Kidney epithelial cell (primary cell): Measurements from ENCODE around the gene CHRNA7. TPM values are rescaled to one million over a fixed set of nuclear protein-coding genes. Genes with fewer than 3 reads are reported as not detected.

Experiments used
- DNase-seq: peaks from one replicate; pipeline ENCODE4 v3.0.0-alpha.2; 2010; ENCODE audit warnings: low read depth
- H3K27me3 ChIP-seq: 2 replicates; pipeline ENCODE4 v1.6.0; 2011; ENCODE audit warnings: low read length; ENCODE audit not compliant: control insufficient read depth, insufficient read depth
- H3K36me3 ChIP-seq: 2 replicates; pipeline ENCODE4 v1.5.1; 2011; ENCODE audit warnings: low read length; ENCODE audit not compliant: control insufficient read depth, insufficient read depth
- H3K4me3 ChIP-seq: 2 replicates; pipeline ENCODE4 v1.5.1; 2011; ENCODE audit warnings: low read depth, mild to moderate bottlenecking, control low read depth, low read length
- total RNA-seq: library from RNA; depleted of rRNA; stranded (reverse); fragments of >200 nt; gene quantifications from 2 replicates; pipeline ENCODE4 v1.2.3, GENCODE V29; 2015
- TF ChIP-seq, protein P1 (sequence below): IDR thresholded peaks from 2 replicates; pipeline ENCODE4 v1.5.1; 2011; ENCODE audit warnings: mild to moderate bottlenecking, moderate library complexity, low read length, control low read depth, inconsistent platforms; ENCODE audit not compliant: insufficient read depth, poor library complexity, severe bottlenecking

The CHRNA7 gene
- total RNA-seq, 1 donor from 2014 or later, result 2.7 TPM

GRCh38 chr15:32107477-32108080, 77.3 kb downstream of the CHRNA7 start:
- no peak overlapping the region for H3K4me3 ChIP-seq
- DNase-seq, result no peak
- no peaks in the 10 kb centered on the region for H3K27me3 ChIP-seq
- TF ChIP-seq, protein P1, sequence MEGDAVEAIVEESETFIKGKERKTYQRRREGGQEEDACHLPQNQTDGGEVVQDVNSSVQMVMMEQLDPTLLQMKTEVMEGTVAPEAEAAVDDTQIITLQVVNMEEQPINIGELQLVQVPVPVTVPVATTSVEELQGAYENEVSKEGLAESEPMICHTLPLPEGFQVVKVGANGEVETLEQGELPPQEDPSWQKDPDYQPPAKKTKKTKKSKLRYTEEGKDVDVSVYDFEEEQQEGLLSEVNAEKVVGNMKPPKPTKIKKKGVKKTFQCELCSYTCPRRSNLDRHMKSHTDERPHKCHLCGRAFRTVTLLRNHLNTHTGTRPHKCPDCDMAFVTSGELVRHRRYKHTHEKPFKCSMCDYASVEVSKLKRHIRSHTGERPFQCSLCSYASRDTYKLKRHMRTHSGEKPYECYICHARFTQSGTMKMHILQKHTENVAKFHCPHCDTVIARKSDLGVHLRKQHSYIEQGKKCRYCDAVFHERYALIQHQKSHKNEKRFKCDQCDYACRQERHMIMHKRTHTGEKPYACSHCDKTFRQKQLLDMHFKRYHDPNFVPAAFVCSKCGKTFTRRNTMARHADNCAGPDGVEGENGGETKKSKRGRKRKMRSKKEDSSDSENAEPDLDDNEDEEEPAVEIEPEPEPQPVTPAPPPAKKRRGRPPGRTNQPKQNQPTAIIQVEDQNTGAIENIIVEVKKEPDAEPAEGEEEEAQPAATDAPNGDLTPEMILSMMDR, result no peak
- no peaks in the 10 kb centered on the region for H3K36me3 ChIP-seq

DNA sequence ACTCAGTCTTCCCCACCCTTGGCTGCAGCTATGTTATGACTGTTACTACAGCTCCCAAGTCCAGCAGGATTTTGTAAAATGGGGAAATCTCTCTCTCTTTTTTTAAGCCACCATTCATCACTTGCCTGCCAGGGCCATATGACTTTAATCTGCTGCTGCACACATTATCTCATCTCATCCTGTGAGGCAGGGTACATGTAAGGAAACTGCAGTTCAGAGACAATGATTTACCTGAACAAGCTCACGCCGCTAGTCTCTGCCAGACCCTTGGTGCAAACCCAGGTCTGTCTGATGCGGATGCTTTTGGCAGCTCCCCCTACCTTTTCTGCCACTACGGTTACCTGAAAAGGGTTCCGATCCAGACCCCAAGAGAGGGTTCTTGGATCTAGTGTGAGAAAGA, 78.3 kb downstream of the CHRNA7 start:
- Histone ChIP-seq H3K27me3 (no peaks in the 10 kb centered on the region), H3K4me3 (no peak overlapping the region), H3K36me3 (no peaks in the 10 kb centered on the region)
- DNase-seq, result no peak
- TF ChIP-seq, protein P1, result no peak

DNA sequence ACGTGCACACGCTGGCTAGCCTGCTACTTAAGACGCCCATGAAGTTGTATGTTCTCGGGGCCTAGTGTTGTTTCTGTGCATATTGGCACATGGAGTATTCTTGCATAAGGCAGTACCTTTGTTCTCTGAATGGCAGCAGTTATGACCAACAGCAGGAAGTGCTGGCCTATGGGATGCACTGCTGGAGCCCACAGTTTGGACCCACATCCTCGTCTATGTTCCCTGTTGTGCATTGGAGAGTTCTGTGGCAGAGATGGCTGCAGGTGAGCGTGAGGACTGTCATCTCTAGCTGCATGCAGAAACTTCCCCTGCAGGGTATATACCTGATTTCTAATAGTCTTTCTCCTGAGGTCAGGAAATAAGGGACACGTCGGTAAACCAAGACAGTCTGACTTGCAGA, 81.8 kb downstream of the CHRNA7 start:
- Histone ChIP-seq H3K27me3 (no peaks in the 10 kb centered on the region), H3K4me3 (no peak overlapping the region), H3K36me3 (no peaks in the 10 kb centered on the region)
- TF ChIP-seq, protein P1, result no peak
- no peak for DNase-seq

- H3K36me3 ChIP-seq, result no peaks in the 10 kb centered on the region
- TF ChIP-seq, protein P1, result no peak
- DNase-seq, result no peak
- H3K27me3 ChIP-seq, result no peaks in the 10 kb centered on the region
- no peak overlapping the region for H3K4me3 ChIP-seq
These were observed 82.9 kb downstream of the CHRNA7 start for GRCh38 chr15:32113224-32113623.

DNA sequence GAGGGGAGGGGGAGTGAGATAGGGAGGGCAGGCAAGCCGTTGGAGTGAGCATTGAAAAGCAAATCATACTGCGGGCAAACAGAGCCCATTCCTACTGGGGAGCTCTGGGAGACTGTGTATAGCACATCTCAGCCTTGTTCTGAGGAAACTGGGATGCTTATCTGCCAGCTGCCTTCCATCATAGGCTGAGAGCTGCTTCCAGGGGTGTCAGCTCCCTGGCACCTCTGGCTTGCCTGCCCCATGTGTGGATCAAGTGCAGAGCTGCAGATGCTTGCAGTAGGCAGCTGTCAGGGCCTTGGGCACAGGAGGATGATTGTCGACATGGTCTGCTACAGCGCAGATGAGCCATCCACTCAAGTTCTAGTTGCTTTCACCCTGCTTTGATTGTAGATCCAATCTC, 86.8 kb downstream of the CHRNA7 start:
- Histone ChIP-seq H3K36me3 (no peaks in the 10 kb centered on the region), H3K27me3 (no peaks in the 10 kb centered on the region), H3K4me3 (no peak overlapping the region)
- TF ChIP-seq, protein P1, result no peak
- no peak for DNase-seq

- TF ChIP-seq, protein P1, result no peak
- Histone ChIP-seq H3K4me3 (no peak overlapping the region), H3K27me3 (no peaks in the 10 kb centered on the region), H3K36me3 (no peaks in the 10 kb centered on the region)
- no peak for DNase-seq
These were observed 89.0 kb downstream of the CHRNA7 start for GRCh38 chr15:32119286-32119685.
